SK-N-SH (cell line): ENCODE measurements around the gene COL4A2. TPM values are rescaled to one million over a fixed set of nuclear protein-coding genes. Genes with fewer than 3 reads are reported as not detected.

Source experiments
- CTCF ChIA-PET: fragments of 300-600, 350-600 bp; formaldehyde crosslinking; extraction: SDS; loops from one replicate; lab custom pipeline; 2021; lab: Yijun Ruan, JAX
- POLR2A ChIA-PET: fragments of 350-600 bp; sonication (Branson Sonifier 250); formaldehyde crosslinking; extraction: SDS; loops from one replicate; lab custom pipeline; 2020; ENCODE audit warnings: antibody characterized with exemption, inconsistent platforms; lab: Yijun Ruan, JAX
- DNase-seq: peaks from one replicate; pipeline ENCODE4 v3.0.0; 2012
- H2AFZ ChIP-seq: fragments of 200-600 bp; sonication (generic); 2 replicates; pipeline ENCODE4 v1.8.1; 2016; ENCODE audit warnings: antibody characterized with exemption, mild to moderate bottlenecking, low read depth
- H3F3A ChIP-seq: fragments of 200-600 bp; sonication (generic); replicated peaks from 2 replicates; pipeline ENCODE3; 2016; ENCODE audit warnings: antibody characterized with exemption, mild to moderate bottlenecking; ENCODE audit not compliant: insufficient read depth
- H3K27ac ChIP-seq, 2 experiments: fragments of 200-500 bp in 1 of 2; fragments of 200-600 bp in 1 of 2; sonication (Bioruptor generic) in 1 of 2; sonication (generic), shearing (Covaris generic) in 1 of 2; 2 replicates each; pipeline versions ENCODE4 v1.5.1 to v1.6.1; 2014 to 2016; ENCODE audit warnings: low read depth in 2 of 2, inconsistent platforms in 1 of 2, low read length in 1 of 2, mild to moderate bottlenecking in 1 of 2, mixed read lengths in 1 of 2
- H3K27me3 ChIP-seq: fragments of 200-600 bp; sonication (generic), shearing (Covaris generic); 2 replicates; pipeline ENCODE4 v1.6.1; 2016; ENCODE audit warnings: mixed run types; ENCODE audit not compliant: insufficient read depth
- H3K36me3 ChIP-seq, 2 experiments: fragments of 200-500 bp in 1 of 2; fragments of 200-600 bp in 1 of 2; sonication (Bioruptor generic) in 1 of 2; sonication (generic) in 1 of 2; replicated peaks in 1 of 2; 2 replicates each; pipeline versions ENCODE3 to v1.5.1; 2014 to 2016; ENCODE audit warnings: low read length in 1 of 2, mild to moderate bottlenecking in 1 of 2; ENCODE audit not compliant: insufficient read depth in 2 of 2, control insufficient read depth in 1 of 2
- H3K4me1 ChIP-seq, 2 experiments: fragments of 200-500 bp in 1 of 2; fragments of 200-600 bp in 1 of 2; sonication (Bioruptor generic) in 1 of 2; sonication (generic), shearing (Covaris generic) in 1 of 2; 2 replicates each; pipeline versions ENCODE4 v1.5.1 to v1.6.1; 2014 to 2016; ENCODE audit warnings: low read depth in 1 of 2, low read length in 1 of 2, mixed run types in 1 of 2; ENCODE audit not compliant: insufficient read depth in 2 of 2, control insufficient read depth in 1 of 2
- H3K4me2 ChIP-seq: fragments of 200-600 bp; sonication (generic), shearing (Covaris generic); 2 replicates; pipeline ENCODE4 v1.6.1; 2017; ENCODE audit warnings: mixed run types
- H3K4me3 ChIP-seq, 2 experiments: fragments of 200-500 bp in 1 of 2; fragments of 200-600 bp in 1 of 2; sonication (Bioruptor generic) in 1 of 2; sonication (generic), shearing (Covaris generic) in 1 of 2; 2 replicates each; pipeline versions ENCODE4 v1.5.1 to v1.8.1; 2014 to 2016; ENCODE audit warnings: low read depth in 2 of 2, inconsistent platforms in 1 of 2, low read length in 1 of 2, mild to moderate bottlenecking in 1 of 2, mixed read lengths in 1 of 2, moderate library complexity in 1 of 2
- H3K79me2 ChIP-seq: fragments of 200-600 bp; sonication (generic); 2 replicates; pipeline ENCODE4 v1.8.1; 2017; ENCODE audit warnings: mild to moderate bottlenecking; ENCODE audit not compliant: insufficient read depth
- H3K9ac ChIP-seq: fragments of 200-600 bp; sonication (generic); 2 replicates; pipeline ENCODE4 v1.6.1; 2017; ENCODE audit warnings: mixed run types
- H3K9me2 ChIP-seq: fragments of 200-600 bp; sonication (generic); 2 replicates; pipeline ENCODE4 v1.6.1; 2017; ENCODE audit warnings: mixed run types
- H3K9me3 ChIP-seq: fragments of 200-600 bp; sonication (generic); 2 replicates; pipeline ENCODE4 v1.6.1; 2017; ENCODE audit warnings: mixed run types, mild to moderate bottlenecking, moderate library complexity
- H4K20me1 ChIP-seq: fragments of 200-600 bp; sonication (generic); 2 replicates; pipeline ENCODE4 v1.6.1; 2017; ENCODE audit warnings: mild to moderate bottlenecking, mixed run types; ENCODE audit not compliant: insufficient read depth
- ELF1 ChIP-seq: IDR thresholded peaks from 2 replicates; pipeline ENCODE4 v1.4.0; 2012
- EZH2phosphoT487 ChIP-seq: fragments of 200-600 bp; sonication (generic); IDR thresholded peaks from 2 replicates; pipeline ENCODE4 v1.6.1; 2017; ENCODE audit warnings: low read depth, mixed run types, mild to moderate bottlenecking, antibody characterized with exemption, moderate library complexity, borderline replicate concordance
- FOXM1 ChIP-seq: IDR thresholded peaks from 2 replicates; pipeline ENCODE4 v1.4.0; 2012; ENCODE audit warnings: low read depth, mild to moderate bottlenecking
- GATA2 ChIP-seq: sonication (generic); formaldehyde crosslinking; IDR thresholded peaks from 2 replicates; pipeline ENCODE4 v1.5.0; 2020; ENCODE audit warnings: mild to moderate bottlenecking, missing genetic modification reagents
- JUND ChIP-seq: IDR thresholded peaks from 2 replicates; pipeline ENCODE4 v1.4.0; 2012
- MEF2A ChIP-seq: IDR thresholded peaks from 2 replicates; pipeline ENCODE4 v1.4.0; 2012; ENCODE audit warnings: low read depth, borderline replicate concordance
- MXI1 ChIP-seq: IDR thresholded peaks from 2 replicates; pipeline ENCODE4 v1.6.1; 2012; ENCODE audit warnings: mild to moderate bottlenecking, low read depth, low read length, improper control_type of control experiment
- NFIC ChIP-seq: IDR thresholded peaks from 2 replicates; pipeline ENCODE4 v1.4.0; 2012; ENCODE audit warnings: borderline replicate concordance
- RCOR1 ChIP-seq: fragments of 150-350 bp; IDR thresholded peaks from 2 replicates; pipeline ENCODE4 v1.6.1; 2017; ENCODE audit warnings: antibody characterized with exemption, low read length
- SMC3 ChIP-seq: IDR thresholded peaks from 2 replicates; pipeline ENCODE4 v1.6.1; 2012; ENCODE audit warnings: low read depth, low read length, improper control_type of control experiment
- TAF1 ChIP-seq: IDR thresholded peaks from 2 replicates; pipeline ENCODE4 v1.6.1; 2012; ENCODE audit warnings: low read depth, mild to moderate bottlenecking, low read length, moderate library complexity, borderline replicate concordance
- TCF12 ChIP-seq: IDR thresholded peaks from 2 replicates; pipeline ENCODE4 v1.4.0; 2012
- TEAD4 ChIP-seq: IDR thresholded peaks from 2 replicates; pipeline ENCODE4 v1.4.0; 2012; ENCODE audit warnings: mild to moderate bottlenecking, borderline replicate concordance; ENCODE audit not compliant: insufficient read depth
- WGBS: methylation state at CpG from one replicate; pipeline ENCODE4 v1.1.6; 2017; ENCODE audit warnings: low lambda C conversion rate; 5-methylcytosine and 5-hydroxymethylcytosine counted together
- polyA plus RNA-seq, 3 experiments: library from polyadenylated mRNA; depleted of rRNA; stranded (reverse); fragments of >200 nt; gene quantifications; 2 replicates each; pipeline ENCODE4 v1.2.3, GENCODE V29; 2012
- TF ChIP-seq, protein P1 (sequence below): IDR thresholded peaks from 2 replicates; pipeline ENCODE4; 2012

Gene COL4A2
- polyA plus RNA-seq, 1 of the 3 experiments (the other 2 are of a cell fraction): 137 TPM

DNA sequence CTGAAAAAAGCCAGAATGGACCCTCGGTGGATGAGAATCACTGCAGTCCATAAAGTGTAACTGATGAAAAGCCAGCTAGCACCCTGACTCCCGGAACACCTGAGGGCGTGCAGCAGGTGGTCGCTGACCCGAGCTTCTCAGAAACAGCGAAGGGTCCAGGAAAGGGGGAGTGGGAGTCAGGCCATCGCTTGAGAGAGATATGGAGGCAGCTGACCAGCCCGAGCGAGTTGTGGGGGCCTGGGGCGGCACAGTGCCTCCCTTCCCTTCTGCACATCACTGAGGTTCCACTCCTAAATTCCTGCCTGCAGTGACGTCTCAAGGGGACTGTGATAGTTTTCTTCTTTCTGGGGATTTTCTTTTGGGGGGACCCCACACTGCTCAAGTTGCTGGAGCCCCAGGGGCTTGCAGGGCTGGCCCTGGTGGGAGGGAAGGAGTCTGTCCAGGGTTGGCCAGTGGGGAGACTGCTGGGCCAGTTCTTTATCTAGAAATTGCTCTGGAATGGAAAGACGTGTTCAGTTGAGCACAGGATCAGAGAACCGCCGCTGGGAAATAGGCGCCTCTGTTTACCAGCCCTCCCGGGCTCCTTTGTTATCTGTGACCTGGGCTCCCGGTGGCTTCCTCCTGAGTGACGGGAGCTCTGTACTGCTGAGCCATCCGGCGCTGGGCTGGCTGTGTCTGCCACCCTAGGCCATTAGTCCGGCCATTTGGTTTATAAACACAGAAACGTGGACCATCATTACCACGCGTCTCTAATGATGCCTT lies 183.1 kb downstream of the COL4A2 start (continued):
- TF ChIP-seq RCOR1: no peak
- TF ChIP-seq NFIC: no peak
- TF ChIP-seq TAF1: no peak
- TF ChIP-seq TEAD4: no peak
- TF ChIP-seq TCF12: no peak

DNA sequence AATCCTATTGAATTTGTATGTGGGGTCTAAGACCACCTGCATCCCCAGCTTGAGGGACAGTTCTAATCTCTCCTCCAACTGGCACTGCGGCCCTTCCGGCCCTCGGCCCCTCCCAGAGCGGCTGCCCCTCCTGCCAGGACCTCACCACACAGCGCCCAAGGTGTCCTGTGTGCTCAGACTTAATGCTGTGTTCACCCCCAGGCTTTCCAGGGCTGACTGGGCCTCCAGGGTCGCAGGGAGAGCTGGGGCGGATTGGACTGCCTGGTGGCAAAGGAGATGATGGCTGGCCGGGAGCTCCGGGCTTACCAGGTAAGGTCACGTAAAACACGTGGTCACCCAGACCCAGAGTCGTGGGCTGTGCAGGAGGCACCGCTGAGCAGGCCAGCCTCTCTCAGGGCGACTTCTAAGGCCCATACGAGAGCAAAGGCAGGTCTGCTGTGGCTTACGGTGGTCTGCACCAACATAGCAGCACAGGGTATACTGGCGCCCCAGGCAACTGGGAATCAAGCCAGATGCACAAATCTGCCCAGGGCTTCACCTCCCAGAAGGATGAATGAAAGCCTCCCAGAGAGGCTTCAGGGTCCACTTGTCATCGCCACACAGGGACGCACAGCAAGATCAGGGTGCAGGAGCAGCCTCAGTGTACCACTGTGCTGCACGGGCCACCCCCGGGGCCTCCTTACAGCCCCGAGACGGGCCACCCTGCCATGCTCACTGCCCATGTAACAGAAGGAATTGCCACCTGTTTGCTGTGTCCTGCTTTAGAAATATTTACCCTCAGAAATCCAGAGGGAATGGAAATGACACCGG lies 185.0 kb downstream of the COL4A2 start:
- TF ChIP-seq FOXM1 (no peak), EZH2phosphoT487 (no peak), ELF1 (no peak), MEF2A (no peak), MXI1 (no peak), SMC3 (no peak), NFIC (no peak), GATA2 (CRISPR knock-in tag) (no peak), JUND (no peak)
- TF ChIP-seq, protein P1, sequence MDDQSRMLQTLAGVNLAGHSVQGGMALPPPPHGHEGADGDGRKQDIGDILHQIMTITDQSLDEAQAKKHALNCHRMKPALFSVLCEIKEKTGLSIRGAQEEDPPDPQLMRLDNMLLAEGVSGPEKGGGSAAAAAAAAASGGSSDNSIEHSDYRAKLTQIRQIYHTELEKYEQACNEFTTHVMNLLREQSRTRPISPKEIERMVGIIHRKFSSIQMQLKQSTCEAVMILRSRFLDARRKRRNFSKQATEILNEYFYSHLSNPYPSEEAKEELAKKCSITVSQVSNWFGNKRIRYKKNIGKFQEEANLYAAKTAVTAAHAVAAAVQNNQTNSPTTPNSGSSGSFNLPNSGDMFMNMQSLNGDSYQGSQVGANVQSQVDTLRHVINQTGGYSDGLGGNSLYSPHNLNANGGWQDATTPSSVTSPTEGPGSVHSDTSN: no peak
- DNase-seq: no peak
- Histone ChIP-seq H3K9me2 (no peaks in the 10 kb centered on the region), H3K27ac (no peak overlapping the region), H3K9me3 (no peaks in the 10 kb centered on the region), H3K36me3 (peaks cover 22 to 61% of the 10 kb centered on the region in 2 experiments), H3K4me3 (no peak overlapping the region), H3K4me1 (no peaks in the 10 kb centered on the region), H4K20me1 (no peaks in the 10 kb centered on the region), H3K79me2 (no peaks in the 10 kb centered on the region), H3K27me3 (no peaks in the 10 kb centered on the region), H2AFZ (no peak overlapping the region), H3K9ac (no peak overlapping the region), H3F3A (peaks cover 8% of the 10 kb centered on the region), H3K4me2 (no peak overlapping the region)
- ChIA-PET CTCF (no interaction called here), POLR2A (no interaction called here)
- 95% methylated on average over 16 of the region's 24 CpGs for WGBS
